Measurements from ENCODE around the gene RNASE11. TPM values are rescaled to one million over a fixed set of nuclear protein-coding genes. Genes with fewer than 3 reads are reported as not detected.

RNASE11 gene
- total and polyA plus RNA-seq, 7 donors, result not detected

GRCh38 chr14:20613094-20614037, 25.6 kb upstream of the RNASE11 start:
- peak in 2 of 4 donors; percentile 18 to 25 for TF ChIP-seq POLR2AphosphoS5 (IDR thresholded peaks at IDR 0.05)
- peak; percentile 77 to 98 (median 94) for TF ChIP-seq CTCF (IDR thresholded peaks at IDR 0.05)
- no peak for TF ChIP-seq POLR2A (IDR thresholded peaks at IDR 0.05)
- 0 to 1% methylated on average over 34 of the region's 34 CpGs for WGBS, 2 donors
- Histone ChIP-seq H3K4me3 (peak overlapping the region; percentile 38 to 56 (median 52)), H3K4me1 (peaks cover 3 to 21% (median 13%) of the 10 kb centered on the region in 4 donors), H3K27me3 (no peaks in the 10 kb centered on the region), H3K36me3 (no peaks in the 10 kb centered on the region), H3K9me3 (no peaks in the 10 kb centered on the region), H3K27ac (peak overlapping the region; percentile 73 to 86 (median 78))
- intact Hi-C loops (cut with DNase I), result loop anchor here (1.0 to 10.0 kb wide), 5 partner anchors 19 to 481 kb away; partner anchors contain the start of genes PARP2, PNP, RNASE4 and ZNF219
- DNase-seq, result peak; percentile 93

GRCh38 chr14:20612403-20612802, 24.6 kb upstream of the RNASE11 start:
- Histone ChIP-seq H3K27ac (peak overlapping the region; percentile 73 to 86 (median 78)), H3K36me3 (no peaks in the 10 kb centered on the region), H3K4me1 (peaks cover 3 to 21% (median 13%) of the 10 kb centered on the region in 4 donors), H3K27me3 (no peaks in the 10 kb centered on the region), H3K4me3 (no peak overlapping the region), H3K9me3 (no peaks in the 10 kb centered on the region)
- intact Hi-C loops (cut with DNase I), result loop anchor here (2.0 to 10.0 kb wide), 4 partner anchors 20 to 482 kb away; partner anchors contain the start of genes PARP2, PNP and ZNF219
- DNase-seq, result no peak
- TF ChIP-seq EP300 (IDR thresholded peaks at IDR 0.05) (no peak), POLR2A (IDR thresholded peaks at IDR 0.05) (no peak), POLR2AphosphoS5 (IDR thresholded peaks at IDR 0.05) (no peak), CTCF (IDR thresholded peaks at IDR 0.05) (no peak)
- WGBS, 2 donors, result 40 to 57% methylated on average over 5 of the region's 5 CpGs

GRCh38 chr14:20611277-20611676, 23.5 kb upstream of the RNASE11 start:
- Histone ChIP-seq H3K4me3 (no peak overlapping the region), H3K4me1 (peaks cover 3 to 21% (median 13%) of the 10 kb centered on the region in 4 donors), H3K36me3 (no peaks in the 10 kb centered on the region), H3K27me3 (no peaks in the 10 kb centered on the region), H3K27ac (no peak overlapping the region), H3K9me3 (no peaks in the 10 kb centered on the region)
- intact Hi-C loops (cut with DNase I), result loop anchor here (2.0 to 10.0 kb wide), 3 partner anchors 269 to 484 kb away; partner anchors contain the start of genes PARP2 and ZNF219
- TF ChIP-seq POLR2AphosphoS5 (IDR thresholded peaks at IDR 0.05), result no peak
- no peak for TF ChIP-seq EP300 (IDR thresholded peaks at IDR 0.05)
- no peak for TF ChIP-seq CTCF (IDR thresholded peaks at IDR 0.05)
- no peak for TF ChIP-seq POLR2A (IDR thresholded peaks at IDR 0.05)
- WGBS, 2 donors, result 66 to 71% methylated on average over 4 of the region's 4 CpGs
- no peak for DNase-seq

GRCh38 chr14:20610002-20610765, 22.4 kb upstream of the RNASE11 start:
- peak overlapping the region; percentile 78 to 85 (median 83) for H3K4me3 ChIP-seq
- H3K27me3 ChIP-seq, result no peaks in the 10 kb centered on the region
- 2 to 3% methylated on average over 27 of the region's 27 CpGs for WGBS, 2 donors
- peak overlapping the region; percentile 74 to 81 (median 79) for H3K27ac ChIP-seq
- H3K9me3 ChIP-seq, result no peaks in the 10 kb centered on the region
- intact Hi-C loops (cut with DNase I), result loop anchor here (2.0 to 10.0 kb wide), 3 partner anchors 268 to 485 kb away; partner anchors contain the start of genes PARP2 and ZNF219
- TF ChIP-seq POLR2AphosphoS5 (IDR thresholded peaks at IDR 0.05) (peak in 2 of 4 donors; percentile 5 to 6), CTCF (IDR thresholded peaks at IDR 0.05) (no peak)
- H3K36me3 ChIP-seq, result no peaks in the 10 kb centered on the region
- DNase-seq, result peak; percentile 91
- H3K4me1 ChIP-seq, result peaks cover 3 to 21% (median 13%) of the 10 kb centered on the region in 4 donors
